ENCODE results near the gene MRPL10. TPM values are rescaled to one million over a fixed set of nuclear protein-coding genes. Genes with fewer than 3 reads are reported as not detected.

MRPL10 gene
- total and polyA plus RNA-seq, 8 donors = 16.8 to 35.2 (median 24.1) TPM

DNA sequence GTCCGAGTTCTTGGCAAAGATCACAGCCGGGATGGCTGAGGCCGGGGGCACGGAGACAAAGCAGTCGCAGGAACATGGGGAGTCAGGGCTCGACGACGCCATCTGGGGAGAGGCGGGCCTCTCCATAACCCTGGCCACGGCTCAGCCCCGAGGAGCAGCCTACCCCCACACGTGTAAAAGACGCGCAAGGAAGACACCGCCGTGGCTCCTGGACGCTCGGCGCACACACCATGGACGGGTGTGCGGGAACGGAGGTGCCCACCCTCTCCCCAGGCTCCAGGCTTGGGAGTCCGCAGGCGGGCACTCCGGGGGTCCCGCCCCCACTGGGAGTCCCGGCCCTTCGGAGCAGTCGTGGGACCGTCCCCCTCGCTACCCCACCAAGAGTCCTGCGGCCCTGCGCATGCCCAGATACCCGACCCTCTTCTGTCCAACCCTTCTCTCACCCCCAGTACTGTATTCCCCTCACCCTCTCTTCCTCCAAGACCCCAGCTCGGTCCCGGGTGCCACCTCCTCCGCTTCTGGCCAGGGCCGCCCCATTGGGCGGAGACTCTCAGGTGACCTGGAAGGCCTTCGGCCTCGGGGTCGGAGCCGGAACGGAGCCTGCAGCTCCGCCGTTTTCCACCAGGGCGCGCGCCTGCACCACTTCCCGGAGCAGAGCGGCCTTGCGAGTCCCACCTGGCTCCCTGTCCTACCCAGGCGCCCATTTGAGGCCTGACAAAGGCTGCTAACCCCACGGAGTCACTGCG lies 9.6 kb upstream of the MRPL10 start, which contains the start of gene SCRN2:
SCRN2 (minus strand) TSS at position 532 of the 746 bp plus-strand sequence; CDS start at position 102, 430 bp downstream.
- no peaks in the 10 kb centered on the region for H3K9me3 ChIP-seq
- DNase-seq (peak; percentile 84 to 98 (median 94)), ATAC-seq (peak; percentile 89 to 95 (median 94)), FAIRE-seq (no peak)
- TF ChIP-seq, protein P1, sequence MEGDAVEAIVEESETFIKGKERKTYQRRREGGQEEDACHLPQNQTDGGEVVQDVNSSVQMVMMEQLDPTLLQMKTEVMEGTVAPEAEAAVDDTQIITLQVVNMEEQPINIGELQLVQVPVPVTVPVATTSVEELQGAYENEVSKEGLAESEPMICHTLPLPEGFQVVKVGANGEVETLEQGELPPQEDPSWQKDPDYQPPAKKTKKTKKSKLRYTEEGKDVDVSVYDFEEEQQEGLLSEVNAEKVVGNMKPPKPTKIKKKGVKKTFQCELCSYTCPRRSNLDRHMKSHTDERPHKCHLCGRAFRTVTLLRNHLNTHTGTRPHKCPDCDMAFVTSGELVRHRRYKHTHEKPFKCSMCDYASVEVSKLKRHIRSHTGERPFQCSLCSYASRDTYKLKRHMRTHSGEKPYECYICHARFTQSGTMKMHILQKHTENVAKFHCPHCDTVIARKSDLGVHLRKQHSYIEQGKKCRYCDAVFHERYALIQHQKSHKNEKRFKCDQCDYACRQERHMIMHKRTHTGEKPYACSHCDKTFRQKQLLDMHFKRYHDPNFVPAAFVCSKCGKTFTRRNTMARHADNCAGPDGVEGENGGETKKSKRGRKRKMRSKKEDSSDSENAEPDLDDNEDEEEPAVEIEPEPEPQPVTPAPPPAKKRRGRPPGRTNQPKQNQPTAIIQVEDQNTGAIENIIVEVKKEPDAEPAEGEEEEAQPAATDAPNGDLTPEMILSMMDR (IDR thresholded peaks at IDR 0.05) = peak; percentile 83 to 98 (median 94)
- intact Hi-C loops (cut with DNase I) = loop anchor here in 2 of 3 donors (2.0 to 10.0 kb wide), 4 partner anchors 48 to 181 kb away; no protein-coding TSS in a partner anchor
- no peaks in the 10 kb centered on the region for H3K27me3 ChIP-seq
- no peaks in the 10 kb centered on the region for H3K36me3 ChIP-seq
- 0 to 1% methylated on average over 51 to 55 of the region's 55 CpGs for WGBS, 2 donors
- peak within 1 kb of the TSS; percentile 85 to 95 (median 94) for H3K4me3 ChIP-seq
- H3K4me1 ChIP-seq = peaks cover 8 to 26% (median 16%) of the 10 kb centered on the region in 3 donors
- H3K27ac ChIP-seq = peak within 1 kb of the TSS; percentile 5 to 64 (median 58)

DNA sequence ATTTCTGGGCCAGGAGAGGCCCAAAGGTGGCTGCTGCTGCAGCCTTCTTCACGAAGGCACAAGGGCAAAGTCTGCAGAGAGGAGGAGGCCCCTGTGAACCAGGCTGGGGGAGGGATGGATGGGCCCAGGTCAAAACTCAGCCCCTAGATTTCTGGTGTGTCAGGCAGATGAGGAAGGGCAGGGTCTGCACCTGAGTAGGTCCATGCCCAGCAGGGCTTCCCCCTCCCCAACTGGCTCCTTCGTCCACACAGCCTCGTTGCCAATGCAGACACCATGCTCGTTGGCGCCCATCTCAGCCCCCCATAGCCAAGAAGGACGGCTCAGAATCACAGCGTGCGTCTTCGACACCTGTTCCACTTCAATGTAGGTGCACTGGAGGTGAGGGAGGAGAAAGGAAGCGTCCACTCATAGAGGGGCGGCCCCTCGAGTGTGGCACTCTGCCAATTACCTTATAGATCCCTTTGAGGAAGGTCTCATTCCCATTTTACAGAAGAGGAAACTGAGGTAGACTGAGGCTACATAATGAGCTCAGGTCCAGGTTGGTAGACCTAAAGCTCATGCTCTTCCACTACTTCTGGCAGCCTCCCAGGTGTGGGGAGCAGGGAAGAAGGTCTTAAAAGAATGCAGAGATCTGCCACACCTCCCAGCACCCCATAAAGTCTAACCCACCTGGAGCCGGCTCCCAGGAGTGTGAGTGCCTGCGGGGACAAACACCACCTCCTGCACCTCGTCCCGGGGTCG lies 8.8 kb upstream of the MRPL10 start:
- H3K36me3 ChIP-seq = no peaks in the 10 kb centered on the region
- FAIRE-seq (no peak), DNase-seq (no peak), ATAC-seq (no peak)
- peaks cover 8 to 26% (median 16%) of the 10 kb centered on the region in 3 donors for H3K4me1 ChIP-seq
- 28 to 29% methylated on average over 17 of the region's 17 CpGs for WGBS, 2 donors
- peak overlapping the region; percentile 85 to 95 (median 94) for H3K4me3 ChIP-seq
- no peak overlapping the region for H3K27ac ChIP-seq
- H3K9me3 ChIP-seq = no peaks in the 10 kb centered on the region
- H3K27me3 ChIP-seq = no peaks in the 10 kb centered on the region
- intact Hi-C loops (cut with DNase I) = loop anchor here in 2 of 3 donors (2.0 to 10.0 kb wide), 4 partner anchors 49 to 182 kb away; no protein-coding TSS in a partner anchor
- TF ChIP-seq, protein P1 (IDR thresholded peaks at IDR 0.05) = no peak

DNA sequence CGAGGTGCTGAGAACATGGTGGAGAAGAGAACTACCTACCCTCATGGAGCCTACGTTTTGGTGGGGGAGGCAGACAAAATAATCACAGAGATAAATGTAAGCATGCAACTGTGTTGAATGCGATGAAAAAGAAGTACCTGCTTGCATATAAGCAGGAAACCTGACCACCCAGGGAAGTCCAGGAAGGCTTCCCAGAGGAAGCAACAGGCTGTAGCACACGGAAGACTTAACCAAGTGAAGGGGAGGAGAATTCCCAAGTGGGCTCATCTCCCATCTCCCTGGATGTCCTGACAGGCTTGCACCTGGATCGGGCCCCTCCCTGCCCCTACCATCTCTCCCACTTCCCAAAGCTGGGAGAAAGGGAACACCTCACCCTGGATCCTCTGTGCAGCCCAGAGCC lies 7.7 kb upstream of the MRPL10 start:
- FAIRE-seq (no peak), ATAC-seq (no peak), DNase-seq (no peak)
- H3K4me1 ChIP-seq = peaks cover 8 to 26% (median 16%) of the 10 kb centered on the region in 3 donors
- TF ChIP-seq, protein P1 (IDR thresholded peaks at IDR 0.05) = no peak
- H3K27me3 ChIP-seq = no peaks in the 10 kb centered on the region
- no peaks in the 10 kb centered on the region for H3K36me3 ChIP-seq
- WGBS, 2 donors = 78 to 92% methylated on average over 4 to 5 of the region's 5 CpGs
- H3K4me3 ChIP-seq = no peak overlapping the region
- intact Hi-C loops (cut with DNase I) = no loop called here
- no peak overlapping the region for H3K27ac ChIP-seq
- H3K9me3 ChIP-seq = no peaks in the 10 kb centered on the region

DNA sequence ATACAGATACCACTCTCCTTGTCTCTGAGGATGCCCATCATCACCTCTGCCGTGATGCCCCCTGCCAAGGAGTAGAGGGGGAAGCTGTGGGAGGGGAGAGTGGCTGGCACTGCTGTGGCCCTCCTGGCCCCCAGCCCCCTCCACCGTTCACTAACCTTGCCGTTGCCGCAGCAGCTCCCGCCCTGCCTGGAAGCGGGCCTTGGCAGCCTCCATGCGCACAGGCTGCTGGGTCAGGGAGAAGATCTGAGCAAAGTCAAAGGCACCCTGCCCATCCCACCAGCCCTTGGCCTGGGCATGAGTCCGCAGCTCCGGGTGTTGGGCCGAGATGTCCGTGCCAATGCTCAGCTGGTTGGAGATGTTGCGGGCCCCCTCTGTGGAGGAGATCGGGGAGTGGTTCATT lies 7.3 kb upstream of the MRPL10 start:
- Histone ChIP-seq H3K4me3 (no peak overlapping the region), H3K9me3 (no peaks in the 10 kb centered on the region), H3K36me3 (no peaks in the 10 kb centered on the region), H3K4me1 (peaks cover 8 to 26% (median 16%) of the 10 kb centered on the region in 3 donors), H3K27me3 (no peaks in the 10 kb centered on the region), H3K27ac (no peak overlapping the region)
- DNase-seq (no peak), FAIRE-seq (no peak), ATAC-seq (no peak)
- TF ChIP-seq, protein P1 (IDR thresholded peaks at IDR 0.05) = no peak
- 93 to 94% methylated on average over 13 of the region's 13 CpGs for WGBS, 2 donors
- intact Hi-C loops (cut with DNase I) = no loop called here

All from pancreas (tissue), 10 donors.